ENCODE data around the gene PTH1R.

- TF ChIP-seq CTCF (IDR thresholded peaks at IDR 0.05; ENCODE audit: low read depth, low read length, poor library complexity, severe bottlenecking) (no peak), EZH2phosphoT487 (IDR thresholded peaks at IDR 0.05; ENCODE audit: borderline replicate concordance, low read length) (no peak)
Observed at GRCh38 chr3:46844881-46845312, 32.6 kb upstream of the PTH1R start.
